Ishikawa (cell line): ENCODE data around the gene PPBP.

Experiments used
- CEBPB ChIP-seq: IDR thresholded peaks from 2 replicates; pipeline ENCODE4 v1.6.1; 2012
- CREB1 ChIP-seq: IDR thresholded peaks from 2 replicates; pipeline ENCODE4 v1.6.1; 2012; ENCODE audit warnings: low read depth
- EGR1 ChIP-seq: IDR thresholded peaks from 2 replicates; pipeline ENCODE4 v1.6.1; 2012
- EP300 ChIP-seq: IDR thresholded peaks from 2 replicates; pipeline ENCODE4 v1.6.1; 2012; ENCODE audit warnings: borderline replicate concordance
- FOXM1 ChIP-seq: IDR thresholded peaks from 2 replicates; pipeline ENCODE4 v1.6.1; 2012; ENCODE audit warnings: low read depth, borderline replicate concordance
- NFIC ChIP-seq: IDR thresholded peaks from 2 replicates; pipeline ENCODE4 v1.6.1; 2012
- RAD21 ChIP-seq: IDR thresholded peaks from 2 replicates; pipeline ENCODE4 v1.6.1; 2012; ENCODE audit warnings: low read depth
- TAF1 ChIP-seq: IDR thresholded peaks from 2 replicates; pipeline ENCODE4 v1.6.1; 2012; ENCODE audit warnings: low read depth, mild to moderate bottlenecking
- TCF12 ChIP-seq: IDR thresholded peaks from 2 replicates; pipeline ENCODE4 v1.6.1; 2012; ENCODE audit warnings: low read depth
- TEAD4 ChIP-seq: IDR thresholded peaks from 2 replicates; pipeline ENCODE4 v1.6.1; 2012
- YY1 ChIP-seq: IDR thresholded peaks from 2 replicates; pipeline ENCODE4 v1.6.1; 2012; ENCODE audit warnings: low read depth
- ZBTB7A ChIP-seq: IDR thresholded peaks from 2 replicates; pipeline ENCODE4 v1.6.1; 2012; ENCODE audit warnings: low read depth
- TF ChIP-seq, protein P1 (sequence below): IDR thresholded peaks from 2 replicates; pipeline ENCODE4 v1.6.1; 2012
- TF ChIP-seq, protein P2 (sequence below): IDR thresholded peaks from 2 replicates; pipeline ENCODE4 v1.6.1; 2012
- TF ChIP-seq, protein P3 (sequence below): IDR thresholded peaks from 2 replicates; pipeline ENCODE4 v1.6.1; 2012; ENCODE audit warnings: low read depth, mild to moderate bottlenecking

PPBP gene, protein sequence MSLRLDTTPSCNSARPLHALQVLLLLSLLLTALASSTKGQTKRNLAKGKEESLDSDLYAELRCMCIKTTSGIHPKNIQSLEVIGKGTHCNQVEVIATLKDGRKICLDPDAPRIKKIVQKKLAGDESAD

DNA sequence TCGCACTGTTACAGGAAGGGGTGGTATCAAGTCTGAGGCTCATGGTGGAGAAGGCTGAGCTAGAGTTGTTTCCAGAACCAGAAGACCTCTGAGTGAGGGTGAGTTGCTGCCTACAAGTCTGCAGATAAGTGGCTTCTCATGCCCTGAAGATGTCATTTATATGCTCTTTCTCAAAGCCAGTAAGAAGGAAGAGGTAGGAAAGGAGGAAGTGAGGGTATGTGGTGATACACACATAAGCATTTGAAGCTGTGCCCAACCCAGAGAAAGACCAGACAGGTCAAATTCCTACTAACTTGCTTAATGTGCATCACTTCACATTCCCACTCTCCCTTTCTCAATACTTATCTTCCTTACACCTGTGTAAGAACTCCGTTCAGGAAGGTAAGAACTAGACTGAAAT, at the start of gene PPBP:
Gene PPBP (minus strand): TSS at position 130 of the 400 bp plus-strand sequence. CDS start 87 bp downstream, at position 43.
- no peak for TF ChIP-seq RAD21
- TF ChIP-seq EP300: no peak
- no peak for TF ChIP-seq YY1
- TF ChIP-seq TAF1: no peak
- no peak for TF ChIP-seq CEBPB
- TF ChIP-seq NFIC: no peak
- TF ChIP-seq TCF12: no peak
- no peak for TF ChIP-seq EGR1
- TF ChIP-seq, protein P1, sequence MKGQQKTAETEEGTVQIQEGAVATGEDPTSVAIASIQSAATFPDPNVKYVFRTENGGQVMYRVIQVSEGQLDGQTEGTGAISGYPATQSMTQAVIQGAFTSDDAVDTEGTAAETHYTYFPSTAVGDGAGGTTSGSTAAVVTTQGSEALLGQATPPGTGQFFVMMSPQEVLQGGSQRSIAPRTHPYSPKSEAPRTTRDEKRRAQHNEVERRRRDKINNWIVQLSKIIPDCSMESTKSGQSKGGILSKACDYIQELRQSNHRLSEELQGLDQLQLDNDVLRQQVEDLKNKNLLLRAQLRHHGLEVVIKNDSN: no peak
- TF ChIP-seq, protein P2, sequence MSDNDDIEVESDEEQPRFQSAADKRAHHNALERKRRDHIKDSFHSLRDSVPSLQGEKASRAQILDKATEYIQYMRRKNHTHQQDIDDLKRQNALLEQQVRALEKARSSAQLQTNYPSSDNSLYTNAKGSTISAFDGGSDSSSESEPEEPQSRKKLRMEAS: no peak
- TF ChIP-seq ZBTB7A: no peak

DNA sequence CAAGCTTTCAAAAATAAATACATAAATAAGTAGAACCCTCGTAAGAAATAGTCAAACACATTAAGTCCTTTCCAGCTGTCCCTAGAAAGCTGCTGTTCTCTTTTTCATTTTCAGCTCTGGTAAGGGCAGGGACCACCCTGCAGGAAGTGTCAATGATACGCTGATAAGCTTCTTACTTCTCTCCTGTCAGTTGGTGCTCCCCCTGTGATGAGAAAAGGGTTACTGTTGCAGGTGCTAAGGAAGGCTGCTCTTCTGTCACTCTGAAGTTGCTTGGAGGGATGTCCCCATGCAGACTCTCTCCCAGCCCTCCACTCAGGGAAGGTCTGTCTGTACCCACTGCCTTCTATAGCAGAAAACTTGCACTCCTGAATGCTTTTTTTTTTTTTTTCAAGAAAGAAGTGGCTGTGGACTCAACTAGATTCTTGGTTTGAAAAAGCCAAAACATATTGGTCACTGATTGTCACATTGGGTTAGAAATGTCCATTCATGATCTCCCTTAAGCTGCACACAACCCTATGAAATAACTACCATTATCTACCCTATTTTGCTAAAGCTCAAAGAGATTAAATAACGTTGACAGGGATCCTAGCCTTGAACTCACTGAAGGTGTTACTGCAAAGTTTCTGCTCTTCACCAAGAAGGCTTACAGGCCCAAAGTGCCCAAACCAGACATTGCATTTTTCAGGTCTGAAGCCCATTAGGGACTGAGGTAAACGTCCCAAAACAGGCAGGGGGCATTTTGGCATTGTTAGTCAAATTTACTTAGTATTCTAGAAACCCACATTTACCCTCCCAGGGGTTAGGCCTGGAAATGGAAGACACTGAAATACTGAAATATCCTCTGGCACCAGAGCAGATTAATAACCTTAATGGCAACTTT, 49.3 kb upstream of the PPBP start:
- TF ChIP-seq CEBPB (no peak), FOXM1 (no peak), TEAD4 (no peak), EGR1 (no peak), ZBTB7A (no peak), CREB1 (no peak), TCF12 (no peak), NFIC (no peak), TAF1 (no peak), RAD21 (no peak), EP300 (no peak), YY1 (no peak)
- TF ChIP-seq, protein P1: no peak
- TF ChIP-seq, protein P2: no peak
- TF ChIP-seq, protein P3, sequence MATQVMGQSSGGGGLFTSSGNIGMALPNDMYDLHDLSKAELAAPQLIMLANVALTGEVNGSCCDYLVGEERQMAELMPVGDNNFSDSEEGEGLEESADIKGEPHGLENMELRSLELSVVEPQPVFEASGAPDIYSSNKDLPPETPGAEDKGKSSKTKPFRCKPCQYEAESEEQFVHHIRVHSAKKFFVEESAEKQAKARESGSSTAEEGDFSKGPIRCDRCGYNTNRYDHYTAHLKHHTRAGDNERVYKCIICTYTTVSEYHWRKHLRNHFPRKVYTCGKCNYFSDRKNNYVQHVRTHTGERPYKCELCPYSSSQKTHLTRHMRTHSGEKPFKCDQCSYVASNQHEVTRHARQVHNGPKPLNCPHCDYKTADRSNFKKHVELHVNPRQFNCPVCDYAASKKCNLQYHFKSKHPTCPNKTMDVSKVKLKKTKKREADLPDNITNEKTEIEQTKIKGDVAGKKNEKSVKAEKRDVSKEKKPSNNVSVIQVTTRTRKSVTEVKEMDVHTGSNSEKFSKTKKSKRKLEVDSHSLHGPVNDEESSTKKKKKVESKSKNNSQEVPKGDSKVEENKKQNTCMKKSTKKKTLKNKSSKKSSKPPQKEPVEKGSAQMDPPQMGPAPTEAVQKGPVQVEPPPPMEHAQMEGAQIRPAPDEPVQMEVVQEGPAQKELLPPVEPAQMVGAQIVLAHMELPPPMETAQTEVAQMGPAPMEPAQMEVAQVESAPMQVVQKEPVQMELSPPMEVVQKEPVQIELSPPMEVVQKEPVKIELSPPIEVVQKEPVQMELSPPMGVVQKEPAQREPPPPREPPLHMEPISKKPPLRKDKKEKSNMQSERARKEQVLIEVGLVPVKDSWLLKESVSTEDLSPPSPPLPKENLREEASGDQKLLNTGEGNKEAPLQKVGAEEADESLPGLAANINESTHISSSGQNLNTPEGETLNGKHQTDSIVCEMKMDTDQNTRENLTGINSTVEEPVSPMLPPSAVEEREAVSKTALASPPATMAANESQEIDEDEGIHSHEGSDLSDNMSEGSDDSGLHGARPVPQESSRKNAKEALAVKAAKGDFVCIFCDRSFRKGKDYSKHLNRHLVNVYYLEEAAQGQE: no peak

DNA sequence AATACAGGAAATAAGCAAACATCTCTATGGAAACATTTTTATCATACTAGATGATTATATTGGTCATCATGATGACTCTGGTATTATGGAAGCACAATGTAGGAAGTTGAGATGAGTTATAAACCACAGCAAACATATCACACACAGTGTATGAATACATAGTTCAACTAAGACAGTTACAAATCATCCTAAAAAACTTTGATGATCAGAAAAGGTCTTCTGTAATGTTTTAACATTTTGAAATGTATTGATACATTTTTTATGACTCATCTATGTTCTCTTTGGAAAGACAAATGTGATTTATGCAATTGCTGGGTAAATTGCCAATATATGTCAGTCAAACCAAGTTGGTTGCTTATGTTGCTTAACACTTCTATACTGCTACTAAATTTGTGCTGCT, 45.7 kb upstream of the PPBP start:
- no peak for TF ChIP-seq TEAD4
- TF ChIP-seq, protein P2: no peak
- TF ChIP-seq CEBPB: no peak

DNA sequence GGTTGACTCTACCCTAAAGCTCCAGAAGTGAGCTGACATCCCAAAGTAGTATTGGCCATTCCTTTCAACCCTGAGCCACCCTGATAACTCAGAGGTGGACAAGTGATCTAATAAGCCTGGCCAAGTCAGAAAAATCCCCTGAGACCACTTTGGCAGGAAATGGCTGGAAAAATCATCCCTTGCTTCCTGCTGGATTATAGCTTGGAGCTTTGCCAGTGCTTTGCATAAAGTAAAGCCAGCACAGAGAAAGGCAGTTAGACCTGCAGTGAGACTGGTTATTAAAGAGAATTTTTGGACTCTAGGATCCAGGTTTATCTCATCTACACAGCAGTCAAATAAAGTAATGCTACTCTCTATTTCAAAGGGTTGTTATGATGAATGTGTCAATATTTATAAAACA, 44.1 kb upstream of the PPBP start:
- TF ChIP-seq EP300: no peak
- TF ChIP-seq, protein P2: no peak
- no peak for TF ChIP-seq FOXM1
- no peak for TF ChIP-seq CREB1
- no peak for TF ChIP-seq TCF12
- TF ChIP-seq, protein P3: no peak
- no peak for TF ChIP-seq TAF1
- no peak for TF ChIP-seq RAD21
- TF ChIP-seq YY1: no peak

DNA sequence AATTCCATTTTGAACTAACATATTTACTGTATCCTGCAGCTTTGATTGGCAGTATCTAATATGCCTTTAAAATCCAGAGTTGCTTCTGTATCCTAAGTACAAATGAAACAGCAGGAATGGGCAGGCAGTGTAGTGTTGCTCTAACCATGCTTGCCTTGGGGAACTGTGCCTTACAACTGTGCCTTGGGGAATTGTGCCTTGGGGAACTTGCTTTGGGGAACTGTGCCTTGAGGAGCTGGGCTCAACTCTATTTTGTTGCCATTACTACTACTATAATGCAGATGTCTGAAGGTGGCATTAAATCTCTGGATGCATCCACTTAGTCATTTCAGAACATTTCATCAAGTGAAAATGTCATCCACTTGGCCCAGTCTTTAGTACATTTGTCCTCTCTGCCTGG, 43.6 kb upstream of the PPBP start:
- no peak for TF ChIP-seq NFIC
- TF ChIP-seq EGR1: no peak
- TF ChIP-seq EP300: no peak
- TF ChIP-seq, protein P2: no peak
- no peak for TF ChIP-seq RAD21
- no peak for TF ChIP-seq ZBTB7A
- TF ChIP-seq CREB1: no peak
- no peak for TF ChIP-seq TAF1
- no peak for TF ChIP-seq TCF12
- TF ChIP-seq CEBPB: no peak
- no peak for TF ChIP-seq FOXM1
- no peak for TF ChIP-seq TEAD4
- TF ChIP-seq, protein P1: no peak
